K562 (cell line): ENCODE results near the gene TMEM217.

ENCODE experiments used
- CTCF ChIP-seq, 3 experiments: IDR thresholded peaks in 2 of 3; conservative IDR thresholded peaks in 1 of 3; 2 replicates each; pipeline ENCODE4 v1.5.1; 2011 to 2012; ENCODE audit warnings: low read length in 3 of 3, mild to moderate bottlenecking in 3 of 3, control low read depth in 2 of 3, improper control_type of control experiment in 1 of 3, inconsistent platforms in 1 of 3, low read depth in 1 of 3, mixed read lengths in 1 of 3, moderate library complexity in 1 of 3; ENCODE audit not compliant: insufficient read depth in 2 of 3
- RAD21 ChIP-seq, 2 experiments: fragments of 250-450 bp in 1 of 2; fragments of 450-650 bp in 1 of 2; sonication (Bioruptor Pico) in 1 of 2; formaldehyde crosslinking in 1 of 2; IDR thresholded peaks in 1 of 2; conservative IDR thresholded peaks in 1 of 2; 2 replicates each; pipeline versions ENCODE4 v1.4.0 to v1.8.0; 2020 to 2022; ENCODE audit warnings: mild to moderate bottlenecking in 2 of 2, moderate library complexity in 1 of 2

DNA sequence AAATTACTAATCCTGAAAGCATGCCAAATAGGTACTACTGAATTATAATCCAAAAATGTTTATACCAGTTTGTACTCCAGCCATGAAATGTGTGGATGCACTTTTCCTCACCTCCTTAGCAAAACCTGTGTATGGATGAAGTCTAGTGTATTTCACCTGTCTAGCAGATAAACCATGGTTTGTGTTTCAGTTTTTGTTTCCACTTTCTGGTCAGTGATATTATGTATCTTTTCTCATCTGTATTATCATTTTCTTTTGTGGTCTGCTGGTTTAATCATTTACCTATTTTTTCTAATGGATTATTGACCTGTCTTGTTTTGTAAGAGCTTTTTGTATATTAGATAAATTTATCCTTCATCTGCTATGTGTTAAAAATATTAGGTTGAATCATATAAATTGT lies 41.0 kb upstream of the TMEM217 start:
- TF ChIP-seq RAD21 (CRISPR knock-in tag; conservative IDR thresholded peaks at IDR 0.05 in 1 of 2, IDR thresholded peaks at IDR 0.05 in 1 of 2) (no peak), CTCF (IDR thresholded peaks at IDR 0.05 in 2 of 3, conservative IDR thresholded peaks at IDR 0.05 in 1 of 3; ENCODE audit: insufficient read depth in 2 of 3, low read depth in 1 of 3, low read length in 3 of 3) (no peak)
